H1 (cell line): ENCODE measurements around the gene TRMT10C. TPM values are rescaled to one million over a fixed set of nuclear protein-coding genes. Genes with fewer than 3 reads are reported as not detected.

ENCODE experiments used
- CTCF ChIA-PET: fragments of 300-600 bp; sonication (Branson Sonifier 250); formaldehyde crosslinking; loops from one replicate; lab custom pipeline; 2021; ENCODE audit not compliant: partially characterized antibody; lab: Charles Lee
- POLR2A ChIA-PET: fragments of 300-600 bp; sonication (Branson Sonifier 250); formaldehyde crosslinking; loops from one replicate; lab custom pipeline; 2021; ENCODE audit warnings: inconsistent platforms; ENCODE audit not compliant: partially characterized antibody; lab: Charles Lee
- DNase-seq, 2 experiments: peaks; one replicate each; pipeline versions ENCODE4 v3.0.0 to v3.0.0-alpha.2; 2010 to 2022; ENCODE audit warnings: low spot score in 2 of 2, low read depth in 1 of 2, mixed read lengths in 1 of 2
- FAIRE-seq: peaks from 2 replicates; lab custom pipeline; 2011; peaks lifted over from hg19 to GRCh38; lab: Jason Lieb, UNC
- H2AFZ ChIP-seq: 2 replicates; pipeline ENCODE4 v1.8.1; 2012; ENCODE audit warnings: low read length, inconsistent platforms
- H2AK5ac ChIP-seq: 2 replicates; pipeline ENCODE4 v1.6.1; 2013; ENCODE audit warnings: low read depth, low read length
- H2BK120ac ChIP-seq: replicated peaks from 2 replicates; pipeline ENCODE3; 2013; ENCODE audit warnings: low read depth, low read length, inconsistent platforms
- H2BK12ac ChIP-seq: 2 replicates; pipeline ENCODE4 v1.6.1; 2013; ENCODE audit warnings: low read depth, low read length
- H2BK15ac ChIP-seq: 2 replicates; pipeline ENCODE4 v1.6.1; 2013; ENCODE audit warnings: low read length
- H2BK20ac ChIP-seq: 2 replicates; pipeline ENCODE4 v1.6.1; 2013; ENCODE audit warnings: low read length
- H2BK5ac ChIP-seq: 2 replicates; pipeline ENCODE4 v1.6.1; 2013; ENCODE audit warnings: low read depth, low read length
- H3K14ac ChIP-seq: 2 replicates; pipeline ENCODE4 v1.6.1; 2013; ENCODE audit warnings: inconsistent platforms; ENCODE audit not compliant: insufficient read length
- H3K18ac ChIP-seq: 2 replicates; pipeline ENCODE4 v1.6.1; 2013; ENCODE audit warnings: low read length; ENCODE audit errors: extremely low read depth
- H3K23ac ChIP-seq: 2 replicates; pipeline ENCODE4 v1.6.1; 2013; ENCODE audit warnings: inconsistent platforms; ENCODE audit not compliant: insufficient read length
- H3K23me2 ChIP-seq: 2 replicates; pipeline ENCODE4 v1.6.1; 2013; ENCODE audit warnings: low read depth, low read length
- H3K27ac ChIP-seq: 2 replicates; pipeline ENCODE4 v1.6.1; 2011; ENCODE audit warnings: low read depth, low read length, inconsistent platforms
- H3K27me3 ChIP-seq, 4 experiments: replicated peaks in 1 of 4; 1 replicate in 1 of 4; 2 replicates in 3 of 4; pipeline versions ENCODE4 v1.6.1 to v1.8.1; 2011 to 2013; ENCODE audit warnings: low read length in 3 of 4, mild to moderate bottlenecking in 3 of 4, inconsistent platforms in 2 of 4, mixed read lengths in 2 of 4, moderate library complexity in 1 of 4; ENCODE audit not compliant: control insufficient read depth in 3 of 4, insufficient read depth in 3 of 4; ENCODE audit errors: extremely low read depth in 1 of 4
- H3K36me3 ChIP-seq, 4 experiments: 2 replicates each; pipeline versions ENCODE4 v1.6.1 to v1.8.1; 2011 to 2013; ENCODE audit warnings: mild to moderate bottlenecking in 4 of 4, low read length in 3 of 4, moderate library complexity in 2 of 4, control low read depth in 1 of 4, inconsistent platforms in 1 of 4; ENCODE audit not compliant: insufficient read depth in 4 of 4, control insufficient read depth in 2 of 4
- H3K4ac ChIP-seq: replicated peaks from 2 replicates; pipeline ENCODE3; 2013; ENCODE audit warnings: low read length, low read depth, mixed read lengths, inconsistent platforms; ENCODE audit not compliant: insufficient read length
- H3K4me1 ChIP-seq, 4 experiments: replicated peaks in 1 of 4; 1 replicate in 1 of 4; 2 replicates in 3 of 4; pipeline versions ENCODE4 v1.6.1 to v1.8.1; 2011 to 2013; ENCODE audit warnings: low read length in 3 of 4, inconsistent platforms in 2 of 4, mixed read lengths in 1 of 4; ENCODE audit not compliant: insufficient read depth in 4 of 4, control insufficient read depth in 3 of 4
- H3K4me2 ChIP-seq, 2 experiments: 2 replicates each; pipeline versions ENCODE4 v1.6.1 to v1.8.1; 2011 to 2013; ENCODE audit warnings: low read depth in 2 of 2, low read length in 2 of 2, control low read depth in 1 of 2, inconsistent platforms in 1 of 2, mild to moderate bottlenecking in 1 of 2; ENCODE audit not compliant: insufficient read depth in 1 of 2
- H3K4me3 ChIP-seq, 4 experiments: fragments of 200-600, 300-600 bp in 1 of 4; sonication (generic), shearing (Covaris generic), sonication (Bioruptor Twin) in 1 of 4; 2 replicates each; pipeline versions ENCODE4 v1.5.1 to v1.8.1; 2011 to 2016; ENCODE audit warnings: low read length in 4 of 4, low read depth in 3 of 4, control low read depth in 2 of 4, inconsistent platforms in 2 of 4, mild to moderate bottlenecking in 2 of 4, mixed read lengths in 1 of 4, moderate library complexity in 1 of 4; ENCODE audit not compliant: insufficient read depth in 2 of 4; ENCODE audit errors: extremely low read depth in 1 of 4
- H3K56ac ChIP-seq: replicated peaks from 2 replicates; pipeline ENCODE3; 2013; ENCODE audit warnings: low read depth, mild to moderate bottlenecking, mixed read lengths, low read length, inconsistent platforms; ENCODE audit not compliant: insufficient read length
- H3K79me1 ChIP-seq: 2 replicates; pipeline ENCODE4 v1.6.1; 2013; ENCODE audit warnings: low read depth, low read length, control low read depth
- H3K79me2 ChIP-seq, 2 experiments: 2 replicates each; pipeline versions ENCODE4 v1.6.1 to v1.8.1; 2012 to 2013; ENCODE audit warnings: low read length in 2 of 2, mild to moderate bottlenecking in 2 of 2, inconsistent platforms in 1 of 2; ENCODE audit not compliant: insufficient read depth in 2 of 2, control insufficient read depth in 1 of 2
- H3K9ac ChIP-seq, 4 experiments: replicated peaks in 1 of 4; 1 replicate in 1 of 4; 2 replicates in 3 of 4; pipeline versions ENCODE4 v1.6.1 to v1.8.1; 2011 to 2013; ENCODE audit warnings: low read depth in 3 of 4, low read length in 3 of 4, control low read depth in 2 of 4, mild to moderate bottlenecking in 2 of 4, moderate library complexity in 2 of 4, inconsistent platforms in 1 of 4; ENCODE audit errors: extremely low read depth in 1 of 4
- H3K9me3 ChIP-seq, 2 experiments: 2 replicates each; pipeline versions ENCODE4 v1.6.1 to v1.8.1; 2012 to 2013; ENCODE audit warnings: mild to moderate bottlenecking in 2 of 2, moderate library complexity in 2 of 2, control low read depth in 1 of 2, inconsistent platforms in 1 of 2, low read depth in 1 of 2, low read length in 1 of 2, mixed read lengths in 1 of 2; ENCODE audit not compliant: insufficient read depth in 2 of 2
- H4K20me1 ChIP-seq, 2 experiments: replicated peaks in 1 of 2; 2 replicates each; pipeline versions ENCODE3 to v1.8.1; 2011 to 2013; ENCODE audit warnings: inconsistent platforms in 2 of 2, low read length in 2 of 2, mild to moderate bottlenecking in 1 of 2; ENCODE audit not compliant: insufficient read depth in 2 of 2, control insufficient read depth in 1 of 2
- H4K5ac ChIP-seq: 2 replicates; pipeline ENCODE4 v1.6.1; 2013; ENCODE audit warnings: low read length, low read depth, mixed read lengths, inconsistent platforms; ENCODE audit not compliant: insufficient read length
- H4K8ac ChIP-seq: 2 replicates; pipeline ENCODE4 v1.8.0; 2013; ENCODE audit warnings: mild to moderate bottlenecking, moderate library complexity, low read length, inconsistent platforms; ENCODE audit not compliant: insufficient read depth; ENCODE audit errors: extremely low read depth
- H4K91ac ChIP-seq: replicated peaks from 2 replicates; pipeline ENCODE3; 2013; ENCODE audit warnings: low read length, mixed read lengths, inconsistent platforms; ENCODE audit not compliant: insufficient read length
- CREB1 ChIP-seq: IDR thresholded peaks from 2 replicates; pipeline ENCODE4 v1.6.1; 2012; ENCODE audit warnings: inconsistent platforms
- KDM5A ChIP-seq: fragments of 200-600 bp; IDR thresholded peaks from 2 replicates; pipeline ENCODE4 v1.7.1; 2012; ENCODE audit warnings: mild to moderate bottlenecking, low read length, inconsistent platforms, mixed read lengths
- ZNF274 ChIP-seq: IDR thresholded peaks from 2 replicates; pipeline ENCODE4 v1.7.0; 2012; ENCODE audit warnings: low read length, borderline replicate concordance; ENCODE audit errors: extremely low read depth
- WGBS, 2 experiments: shearing (Covaris generic) in 1 of 2; methylation state at CpG; one replicate each; pipeline versions ENCODE4 v1.1.6 to v1.1.7; 2013 to 2015; ENCODE audit warnings: low lambda C conversion rate in 2 of 2, mixed read lengths in 2 of 2, inconsistent platforms in 1 of 2, low coverage in 1 of 2, missing lambda C conversion rate in 1 of 2; ENCODE audit not compliant: insufficient replicate concordance in 2 of 2, insufficient coverage in 1 of 2, insufficient read length in 1 of 2; ENCODE audit errors: extremely low coverage in 1 of 2, missing lambda C conversion rate in 1 of 2; 5-methylcytosine and 5-hydroxymethylcytosine counted together
- polyA plus RNA-seq, 7 experiments: library from polyadenylated mRNA; depleted of rRNA in 3 of 7; stranded (reverse) in 5 of 7; unstranded in 2 of 7; fragments of >200 nt in 5 of 7; fragments of 200-250 nt in 2 of 7; gene quantifications; 1 replicate in 5 of 7; 2 replicates in 1 of 7; 4 replicates in 1 of 7; pipeline versions ENCODE4 v1.2.1 to v1.2.3, GENCODE V29; 2011 to 2013; ENCODE audit warnings: missing spikeins in 2 of 7, mixed read lengths in 2 of 7
- total RNA-seq: library from RNA; stranded (reverse); fragmentation: NEBNext Ultra II Directional; extraction: Animal tissue kit (Norgen Biotek cat#: 25700); gene quantifications from 2 replicates; pipeline ENCODE4 v1.2.1, GENCODE V29; 2021

Gene TRMT10C
- total and polyA plus RNA-seq, 2 of the 8 experiments (the other 6 are each of a cell fraction or from before 2014, with no cell fraction given): 27.4 to 55.9 TPM

GRCh38 chr3:101512396-101512645, 49.3 kb upstream of the TRMT10C start:
- no peaks in the 10 kb centered on the region for H3K9me3 ChIP-seq
- no peak overlapping the region for H2BK12ac ChIP-seq
- H2BK5ac ChIP-seq: peak overlapping the region; percentile 71; the same call in 1 of the 2 replicates
- DNase-seq (no peak), FAIRE-seq (no peak)
- H4K20me1 ChIP-seq: no peaks in the 10 kb centered on the region
- H2BK120ac ChIP-seq: no peak overlapping the region
- H4K8ac ChIP-seq: no peak overlapping the region
- no peaks in the 10 kb centered on the region for H3K27me3 ChIP-seq
- no peak overlapping the region for H3K23ac ChIP-seq
- H3K56ac ChIP-seq: no peak overlapping the region
- peak overlapping the region; percentile 85; the same call in 1 of the 2 replicates for H3K18ac ChIP-seq
- H3K4me3 ChIP-seq: peak overlapping the region; percentile 66 to 80 (median 78)
- H2AK5ac ChIP-seq: no peak overlapping the region
- CTCF ChIA-PET: interaction anchor here (1.0 to 1.6 kb wide), 2 partner anchors 10 to 165 kb away, joined by 4 read pairs; partner anchors contain the start of gene ZBTB11
- H3K4ac ChIP-seq: no peak overlapping the region
- peak overlapping the region in 3 of 4 experiments; percentile 46 to 58 (median 52); a peak in 6 of 7 replicates for H3K9ac ChIP-seq
- peak overlapping the region; percentile 33; the same call in 1 of the 2 replicates for H3K27ac ChIP-seq
- H3K4me2 ChIP-seq: peak overlapping the region; percentile 71 to 89
- peak overlapping the region; percentile 72; the same call in 1 of the 2 replicates for H2BK15ac ChIP-seq
- POLR2A ChIA-PET: interaction anchor here (0.5 to 2.4 kb wide), 9 partner anchors 9 to 167 kb away, joined by 3 to 12 read pairs (median 4); partner anchors contain the start of genes PCNP and TRMT10C
- WGBS, 2 experiments: 1% methylated on average over 9 of the region's 9 CpGs; no CpG with 5 or more reads in 1 of the 2 experiments
- H3K4me1 ChIP-seq: no peaks in the 10 kb centered on the region; a peak in 3 of 7 replicates
- H2BK20ac ChIP-seq: 0 out of 2 replicates have a peak overlapping the region, but pooled peaks have one; percentile 48
- peak overlapping the region; percentile 44; the same call in 1 of the 2 replicates for H2AFZ ChIP-seq
- no peaks in the 10 kb centered on the region for H3K79me1 ChIP-seq
- H3K79me2 ChIP-seq: 0 out of 4 replicates have a peak, but pooled peaks cover 0 to 3% of the 10 kb centered on the region in 2 experiments
- H4K5ac ChIP-seq: peak overlapping the region; percentile 46
- H3K14ac ChIP-seq: no peak overlapping the region
- H3K23me2 ChIP-seq: no peaks in the 10 kb centered on the region; the same call in 1 of the 2 replicates
- H4K91ac ChIP-seq: no peak overlapping the region
- no peaks in the 10 kb centered on the region for H3K36me3 ChIP-seq
- TF ChIP-seq CREB1 (no peak), ZNF274 (no peak), KDM5A (no peak)
